Measurements from ENCODE around the gene PPP2R5C. TPM values are rescaled to one million over a fixed set of nuclear protein-coding genes. Genes with fewer than 3 reads are reported as not detected.

PPP2R5C gene
- total RNA-seq, 1 donor from 2014 or later = 71.5 TPM

- Mint-ChIP-seq H3K27ac (ENCODE audit: unreplicated experiment) (no peak overlapping the region), H3K9me3 (ENCODE audit: unreplicated experiment) (no peaks in the 10 kb centered on the region), H3K27me3 (ENCODE audit: unreplicated experiment) (peaks cover 3% of the 10 kb centered on the region), H3K36me3 (ENCODE audit: low read depth, unreplicated experiment) (no peaks in the 10 kb centered on the region), H3K4me3 (ENCODE audit: unreplicated experiment) (no peak overlapping the region), H3K4me1 (ENCODE audit: unreplicated experiment) (no peaks in the 10 kb centered on the region)
- no peak for TF ChIP-seq CTCF (IDR thresholded peaks at IDR 0.05; ENCODE audit: unreplicated experiment)
- no peak for DNase-seq (ENCODE audit: low spot score)
Measured at GRCh38 chr14:101875727-101876554, 114.4 kb downstream of the PPP2R5C start.

GRCh38 chr14:101876555-101876938 lies 115.0 kb downstream of the PPP2R5C start:
- Mint-ChIP-seq H3K36me3 (ENCODE audit: low read depth, unreplicated experiment) (peaks cover 2% of the 10 kb centered on the region), H3K27me3 (ENCODE audit: unreplicated experiment) (peaks cover 3% of the 10 kb centered on the region), H3K4me3 (ENCODE audit: unreplicated experiment) (no peak overlapping the region), H3K4me1 (ENCODE audit: unreplicated experiment) (no peaks in the 10 kb centered on the region), H3K27ac (ENCODE audit: unreplicated experiment) (no peak overlapping the region), H3K9me3 (ENCODE audit: unreplicated experiment) (no peaks in the 10 kb centered on the region)
- TF ChIP-seq CTCF (IDR thresholded peaks at IDR 0.05; ENCODE audit: unreplicated experiment) = no peak
- no peak for DNase-seq (ENCODE audit: low spot score)

GRCh38 chr14:101877766-101878165 lies 116.3 kb downstream of the PPP2R5C start:
- no peak for TF ChIP-seq CTCF (IDR thresholded peaks at IDR 0.05; ENCODE audit: unreplicated experiment)

GRCh38 chr14:101878211-101878821 lies 116.8 kb downstream of the PPP2R5C start:
- no peak for TF ChIP-seq CTCF (IDR thresholded peaks at IDR 0.05; ENCODE audit: unreplicated experiment)
- Mint-ChIP-seq H3K4me3 (ENCODE audit: unreplicated experiment) (no peak overlapping the region), H3K9me3 (ENCODE audit: unreplicated experiment) (no peaks in the 10 kb centered on the region), H3K27me3 (ENCODE audit: unreplicated experiment) (peaks cover 3% of the 10 kb centered on the region), H3K36me3 (ENCODE audit: low read depth, unreplicated experiment) (peaks cover 5% of the 10 kb centered on the region), H3K27ac (ENCODE audit: unreplicated experiment) (no peak overlapping the region), H3K4me1 (ENCODE audit: unreplicated experiment) (no peaks in the 10 kb centered on the region)
- no peak for DNase-seq (ENCODE audit: low spot score)

More at GRCh38 chr14:101877766-101878165, 116.3 kb downstream of the PPP2R5C start:
- no peak for DNase-seq (ENCODE audit: low spot score)
- H3K4me1 Mint-ChIP-seq (ENCODE audit: unreplicated experiment) = no peaks in the 10 kb centered on the region
- H3K27me3 Mint-ChIP-seq (ENCODE audit: unreplicated experiment) = peaks cover 3% of the 10 kb centered on the region
- H3K9me3 Mint-ChIP-seq (ENCODE audit: unreplicated experiment) = no peaks in the 10 kb centered on the region
- H3K36me3 Mint-ChIP-seq (ENCODE audit: low read depth, unreplicated experiment) = peaks cover 5% of the 10 kb centered on the region
- no peak overlapping the region for H3K27ac Mint-ChIP-seq (ENCODE audit: unreplicated experiment)
- peak overlapping the region; percentile 47 for H3K4me3 Mint-ChIP-seq (ENCODE audit: unreplicated experiment)
